GM10266 (cell line): Measurements from ENCODE around the gene TEX2.

Experiments
- DNase-seq: peaks from one replicate; pipeline ENCODE4 v3.0.0; 2012; ENCODE audit errors: extremely low spot score
- TF ChIP-seq, protein P1 (sequence below): IDR thresholded peaks from 2 replicates; pipeline ENCODE4 v1.5.1; 2012; ENCODE audit warnings: mild to moderate bottlenecking, low read depth; ENCODE audit not compliant: control insufficient read depth, insufficient read depth; ENCODE audit errors: missing control alignments

The TEX2 gene

DNA sequence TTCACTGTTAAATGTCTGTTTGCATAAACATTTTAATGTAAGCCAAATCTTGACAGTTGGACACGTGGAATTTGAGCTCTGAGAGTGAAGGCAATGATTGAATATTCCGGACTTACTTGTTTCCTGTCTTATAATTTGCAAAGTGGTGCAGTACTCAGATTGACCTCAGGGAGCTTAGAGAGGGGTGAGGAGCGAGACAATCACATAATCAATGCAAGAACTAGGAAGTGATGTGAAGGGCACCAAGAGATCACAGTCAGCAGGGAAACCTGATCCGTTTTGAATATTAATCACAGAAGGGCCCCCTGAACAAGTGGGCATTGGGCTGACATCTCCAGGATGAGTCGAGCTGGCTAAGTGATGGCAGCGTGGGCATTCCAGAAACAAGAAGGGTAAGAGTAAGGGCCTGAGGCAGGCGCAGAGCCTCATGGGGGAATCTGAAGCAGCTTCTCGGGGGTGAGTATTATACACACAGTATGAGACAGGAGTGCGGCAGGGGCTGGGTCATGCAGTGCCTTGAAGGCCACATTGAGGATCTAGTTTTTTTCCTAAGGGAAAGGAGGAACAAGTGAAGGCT, 26.1 kb downstream of the TEX2 start:
- DNase-seq: no peak
- TF ChIP-seq, protein P1, sequence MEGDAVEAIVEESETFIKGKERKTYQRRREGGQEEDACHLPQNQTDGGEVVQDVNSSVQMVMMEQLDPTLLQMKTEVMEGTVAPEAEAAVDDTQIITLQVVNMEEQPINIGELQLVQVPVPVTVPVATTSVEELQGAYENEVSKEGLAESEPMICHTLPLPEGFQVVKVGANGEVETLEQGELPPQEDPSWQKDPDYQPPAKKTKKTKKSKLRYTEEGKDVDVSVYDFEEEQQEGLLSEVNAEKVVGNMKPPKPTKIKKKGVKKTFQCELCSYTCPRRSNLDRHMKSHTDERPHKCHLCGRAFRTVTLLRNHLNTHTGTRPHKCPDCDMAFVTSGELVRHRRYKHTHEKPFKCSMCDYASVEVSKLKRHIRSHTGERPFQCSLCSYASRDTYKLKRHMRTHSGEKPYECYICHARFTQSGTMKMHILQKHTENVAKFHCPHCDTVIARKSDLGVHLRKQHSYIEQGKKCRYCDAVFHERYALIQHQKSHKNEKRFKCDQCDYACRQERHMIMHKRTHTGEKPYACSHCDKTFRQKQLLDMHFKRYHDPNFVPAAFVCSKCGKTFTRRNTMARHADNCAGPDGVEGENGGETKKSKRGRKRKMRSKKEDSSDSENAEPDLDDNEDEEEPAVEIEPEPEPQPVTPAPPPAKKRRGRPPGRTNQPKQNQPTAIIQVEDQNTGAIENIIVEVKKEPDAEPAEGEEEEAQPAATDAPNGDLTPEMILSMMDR: no peak

DNA sequence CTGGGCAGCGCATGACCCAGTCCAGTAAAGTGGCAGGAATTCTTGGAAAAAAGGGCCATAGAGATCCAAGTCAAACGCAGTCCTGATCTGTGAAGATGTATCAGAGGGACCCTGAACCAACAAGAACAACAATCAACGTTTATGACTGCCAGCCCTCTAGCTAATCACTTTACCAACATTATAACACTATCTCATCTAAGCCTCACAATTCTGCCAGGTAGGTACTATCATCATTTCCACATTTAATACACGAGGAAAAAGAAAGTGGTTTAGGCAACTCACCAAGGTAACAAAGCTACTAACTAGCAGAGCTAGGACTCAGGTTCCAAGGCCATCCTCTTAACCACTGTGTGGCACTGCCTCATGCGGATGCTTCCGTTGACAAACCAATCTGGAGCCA, 28.1 kb downstream of the TEX2 start:
- no peak for DNase-seq
- TF ChIP-seq, protein P1: no peak

DNA sequence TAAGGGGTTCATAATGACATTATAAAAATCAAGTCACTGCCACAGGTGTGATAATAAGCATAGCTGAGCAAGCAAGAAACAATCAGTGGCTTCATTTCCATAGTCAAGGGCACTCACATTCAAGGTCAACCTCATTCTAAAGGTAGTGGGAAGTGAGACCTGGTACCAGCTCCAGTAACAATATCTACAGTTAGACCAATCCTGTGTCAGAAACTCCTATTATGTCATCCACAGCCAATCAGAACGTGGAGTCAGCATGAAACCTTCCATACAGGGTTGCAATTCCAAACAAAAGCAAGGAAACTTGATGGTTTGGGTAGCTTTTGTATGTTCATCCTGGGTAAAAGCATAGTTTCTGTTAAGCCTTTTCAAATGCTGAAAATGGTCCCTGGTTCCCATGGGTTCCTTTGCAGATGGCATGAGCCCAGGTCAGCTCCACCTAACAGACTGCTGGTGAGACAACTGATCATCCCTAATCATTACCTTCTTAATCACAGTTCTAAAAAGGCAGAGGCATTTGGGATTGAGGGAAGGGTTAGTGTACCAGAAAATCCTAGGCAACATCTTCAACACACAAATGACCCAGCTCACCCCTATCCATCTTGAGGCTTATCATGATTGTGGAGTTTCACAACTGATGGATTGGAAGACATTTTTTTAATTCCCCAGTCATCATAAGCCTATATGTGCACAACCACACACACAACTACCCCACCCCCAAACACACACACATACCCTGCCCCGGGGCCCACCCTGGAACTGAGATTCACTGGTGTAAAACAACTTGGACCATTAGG, 30.4 kb downstream of the TEX2 start:
- TF ChIP-seq, protein P1: no peak
- no peak for DNase-seq

DNA sequence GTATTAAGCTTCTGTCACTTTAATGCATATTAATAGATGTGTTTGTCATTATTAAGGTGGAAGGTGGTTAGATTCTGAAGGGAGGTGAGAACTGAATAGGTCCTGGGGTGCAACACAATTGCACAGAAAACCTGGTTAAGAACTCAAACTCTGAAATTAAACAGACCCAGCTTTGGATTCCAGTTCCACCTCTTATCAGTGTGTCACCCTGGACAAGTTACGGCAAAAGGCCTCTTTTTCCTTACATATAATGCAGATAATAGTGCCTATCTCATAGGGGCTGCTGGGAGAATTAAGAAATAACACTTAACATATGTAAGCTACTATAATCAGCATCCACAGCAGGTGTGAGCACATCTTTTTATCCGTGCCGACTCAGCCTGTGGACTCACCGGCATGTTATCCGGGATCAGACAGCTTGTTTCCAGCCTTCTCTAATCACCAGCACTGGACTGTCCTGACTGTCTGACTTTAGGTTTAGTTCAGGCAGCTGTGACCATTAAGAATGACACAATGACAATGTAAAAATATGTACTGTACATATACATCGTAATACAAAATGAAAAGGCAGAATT, 31.4 kb downstream of the TEX2 start:
- no peak for DNase-seq
- TF ChIP-seq, protein P1: no peak

DNA sequence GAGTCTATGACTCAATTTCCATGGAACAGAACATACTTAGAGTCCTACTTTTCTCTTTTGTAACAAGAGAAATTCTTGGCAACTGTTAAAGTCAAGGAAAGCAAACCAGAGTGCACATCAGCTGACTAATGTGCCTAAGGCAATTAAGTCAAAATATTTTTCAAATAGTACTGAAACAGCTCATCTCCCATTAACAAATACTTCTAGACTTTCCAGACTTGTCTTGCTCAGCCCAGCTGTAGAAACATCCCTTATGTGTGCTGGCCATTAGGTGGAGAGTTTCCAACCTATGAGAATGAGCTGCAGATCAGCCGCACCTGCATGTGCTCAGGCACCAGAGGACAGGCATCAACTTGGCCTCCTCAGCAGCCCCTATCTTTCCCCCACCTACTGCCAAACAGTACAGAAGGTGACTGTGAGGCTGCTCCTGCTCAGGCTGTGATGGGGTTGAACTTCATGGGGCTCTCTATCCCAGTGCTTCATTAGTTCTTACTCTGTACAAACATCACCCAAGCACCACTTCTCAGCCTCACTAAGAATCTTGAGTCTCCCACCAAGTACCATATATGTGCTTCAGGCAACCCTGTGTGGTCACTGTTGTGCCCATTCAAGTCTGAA, 32.2 kb downstream of the TEX2 start:
- no peak for DNase-seq
- TF ChIP-seq, protein P1: no peak

DNA sequence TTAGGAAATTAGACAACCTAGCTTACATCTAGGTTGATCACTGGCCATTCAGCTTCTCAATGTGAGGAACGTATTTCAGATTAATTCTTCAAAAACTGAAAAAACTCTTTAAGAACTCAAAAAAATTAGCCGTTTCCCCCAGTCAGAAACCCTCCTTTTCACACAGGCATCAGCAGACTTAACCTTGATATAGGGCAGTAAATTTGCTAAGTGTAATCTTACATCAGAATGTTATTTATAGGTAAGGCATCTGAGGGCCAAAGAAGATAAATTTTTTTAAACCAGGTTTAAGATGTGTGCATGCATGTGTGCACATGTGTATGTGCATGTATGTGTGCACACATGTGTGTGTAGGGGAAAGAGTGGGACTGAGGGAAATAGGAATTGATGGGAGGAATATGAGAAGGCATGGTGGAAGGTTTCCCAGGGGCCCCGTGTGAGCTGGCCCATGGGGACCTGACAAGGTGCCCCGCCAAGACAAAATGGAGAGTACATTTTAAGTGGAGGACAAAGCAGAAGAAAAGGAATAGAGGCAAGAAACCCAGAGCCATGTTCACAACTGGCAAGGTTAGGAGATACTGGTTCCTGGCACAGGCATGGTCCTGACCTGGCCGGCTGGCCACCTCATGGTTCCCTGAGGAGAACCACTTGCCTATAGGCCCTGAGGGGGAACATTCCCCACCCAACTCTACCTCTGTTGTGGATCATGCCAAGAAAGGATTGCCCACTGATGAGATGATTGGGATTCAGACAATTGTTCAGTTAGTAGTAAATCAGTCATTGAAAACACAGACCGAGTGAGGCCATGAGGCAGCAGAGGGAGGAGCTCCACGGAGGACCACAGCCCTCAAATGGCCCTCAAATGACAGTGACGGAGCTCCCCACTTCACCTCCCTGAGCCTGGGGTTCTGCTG, 33.0 kb downstream of the TEX2 start:
- no peak for DNase-seq
- TF ChIP-seq, protein P1: no peak
